ENCODE results near the gene KRT4.

Gene KRT4

GRCh38 chr12:52827499-52828090, 13.7 kb upstream of the KRT4 start:
- no peak overlapping the region for H3K9ac ChIP-seq

GRCh38 chr12:52826611-52827498, 12.9 kb upstream of the KRT4 start:
- Histone ChIP-seq H3K4me1 (peaks cover 3% of the 10 kb centered on the region), H3K4me2 (ENCODE audit: low read length) (no peak overlapping the region), H2AFZ (no peak overlapping the region), H3K9me3 (ENCODE audit: control insufficient read depth, low read length) (no peaks in the 10 kb centered on the region), H3K27ac (no peak overlapping the region), H3K4me3 (ENCODE audit: low read depth, low read length) (no peak overlapping the region), H3K36me3 (ENCODE audit: control insufficient read depth, insufficient read depth, low read length) (no peaks in the 10 kb centered on the region), H3K79me2 (no peaks in the 10 kb centered on the region), H3K27me3 (ENCODE audit: control insufficient read depth, insufficient read depth, low read length) (no peaks in the 10 kb centered on the region), H3K9ac (no peak overlapping the region)
- TF ChIP-seq CTCF (IDR thresholded peaks at IDR 0.05): no peak

More at GRCh38 chr12:52827499-52828090, 13.7 kb upstream of the KRT4 start:
- no peak for TF ChIP-seq CTCF (IDR thresholded peaks at IDR 0.05)
- H3K4me1 ChIP-seq: no peaks in the 10 kb centered on the region
- no peaks in the 10 kb centered on the region for H3K9me3 ChIP-seq (ENCODE audit: control insufficient read depth, low read length)
- no peak overlapping the region for H3K27ac ChIP-seq
- no peaks in the 10 kb centered on the region for H3K27me3 ChIP-seq (ENCODE audit: control insufficient read depth, insufficient read depth, low read length)
- no peaks in the 10 kb centered on the region for H3K79me2 ChIP-seq
- no peak overlapping the region for H3K4me2 ChIP-seq (ENCODE audit: low read length)
- no peak overlapping the region for H2AFZ ChIP-seq
- H3K36me3 ChIP-seq (ENCODE audit: control insufficient read depth, insufficient read depth, low read length): no peaks in the 10 kb centered on the region
- no peak overlapping the region for H3K4me3 ChIP-seq (ENCODE audit: low read depth, low read length)

GRCh38 chr12:52825961-52826360, 12.0 kb upstream of the KRT4 start:
- no peaks in the 10 kb centered on the region for H3K36me3 ChIP-seq (ENCODE audit: control insufficient read depth, insufficient read depth, low read length)
- H3K79me2 ChIP-seq: no peaks in the 10 kb centered on the region
- H2AFZ ChIP-seq: no peak overlapping the region
- peaks cover 3% of the 10 kb centered on the region for H3K4me1 ChIP-seq
- H3K4me2 ChIP-seq (ENCODE audit: low read length): no peak overlapping the region
- no peak overlapping the region for H3K27ac ChIP-seq
- H3K4me3 ChIP-seq (ENCODE audit: low read depth, low read length): no peak overlapping the region
- no peaks in the 10 kb centered on the region for H3K9me3 ChIP-seq (ENCODE audit: control insufficient read depth, low read length)
- H3K9ac ChIP-seq: no peak overlapping the region
- no peaks in the 10 kb centered on the region for H3K27me3 ChIP-seq (ENCODE audit: control insufficient read depth, insufficient read depth, low read length)
- no peak for TF ChIP-seq CTCF (IDR thresholded peaks at IDR 0.05)

- Histone ChIP-seq H3K27me3 (ENCODE audit: control insufficient read depth, insufficient read depth, low read length) (no peaks in the 10 kb centered on the region), H3K9ac (no peak overlapping the region), H3K9me3 (ENCODE audit: control insufficient read depth, low read length) (no peaks in the 10 kb centered on the region), H3K4me3 (ENCODE audit: low read depth, low read length) (no peak overlapping the region), H3K36me3 (ENCODE audit: control insufficient read depth, insufficient read depth, low read length) (no peaks in the 10 kb centered on the region), H3K79me2 (no peaks in the 10 kb centered on the region), H2AFZ (no peak overlapping the region), H3K4me1 (peaks cover 3% of the 10 kb centered on the region), H3K4me2 (ENCODE audit: low read length) (no peak overlapping the region), H3K27ac (no peak overlapping the region)
- no peak for TF ChIP-seq CTCF (IDR thresholded peaks at IDR 0.05)
Measured at GRCh38 chr12:52824741-52825410, 11.0 kb upstream of the KRT4 start.
